NCI-H524 (cell line): ENCODE measurements around the gene NFIX.

Experiments
- DNase-seq, 2 experiments: peaks; one replicate each; lab custom pipeline; 2025; lab: John Stamatoyannopoulos, UW

The NFIX gene

DNA sequence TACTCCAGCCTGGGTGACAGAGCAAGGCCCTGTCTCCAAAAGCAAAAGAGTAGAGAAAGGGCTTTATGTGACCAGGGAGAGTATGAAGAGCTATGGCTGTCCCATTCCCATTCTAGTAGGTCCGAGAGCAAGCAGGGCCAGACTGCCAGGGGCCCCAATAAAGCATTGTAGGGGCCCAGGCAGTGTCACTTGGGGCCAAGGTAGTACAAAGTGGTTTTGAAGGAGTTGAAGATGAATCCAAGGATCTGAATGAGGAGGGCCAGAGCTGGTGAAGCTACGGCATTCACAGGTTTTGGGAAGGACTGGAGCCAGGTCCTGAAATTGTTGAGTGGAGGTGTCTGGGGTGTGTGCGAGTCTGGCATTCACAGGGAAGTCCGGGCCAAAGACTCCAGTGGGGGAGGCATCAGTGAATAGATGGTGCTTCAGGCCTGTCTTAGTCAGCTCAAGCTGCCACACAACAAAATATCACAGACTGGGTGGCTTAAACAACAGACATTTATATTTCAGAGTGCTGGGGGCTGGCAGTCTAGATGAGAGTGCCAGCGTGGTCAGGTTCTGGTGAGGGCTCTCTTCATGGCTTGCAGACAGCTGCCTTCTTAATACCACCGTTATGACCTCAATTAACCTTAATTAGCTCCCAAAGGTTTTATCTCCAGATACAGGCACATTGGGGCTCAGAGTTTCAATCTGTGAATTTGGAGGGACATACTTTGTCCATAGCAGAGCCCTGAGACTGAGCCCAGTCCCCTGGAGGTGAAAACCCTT is 132.7 kb downstream of the NFIX start:
- no peak for DNase-seq

DNA sequence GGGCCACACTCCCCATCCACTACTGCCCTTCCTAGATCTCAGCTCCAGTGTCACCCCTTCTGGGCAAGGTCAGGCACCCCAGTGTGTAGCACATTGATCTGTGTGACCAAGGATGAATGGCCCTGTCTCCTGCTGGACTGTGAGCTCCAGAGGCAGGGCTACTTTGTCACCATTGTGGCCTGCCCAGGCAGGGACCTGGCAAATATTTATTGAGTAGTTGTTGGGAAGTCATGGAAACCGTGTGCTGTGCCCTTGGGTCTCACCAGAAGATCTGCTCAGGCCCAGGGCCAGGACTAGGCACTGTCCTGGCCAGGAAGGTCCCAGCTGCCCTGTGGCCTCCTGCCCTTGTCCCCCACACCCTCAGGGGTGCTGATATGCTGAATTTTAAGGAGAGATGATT is 133.3 kb downstream of the NFIX start:
- DNase-seq = no peak

DNA sequence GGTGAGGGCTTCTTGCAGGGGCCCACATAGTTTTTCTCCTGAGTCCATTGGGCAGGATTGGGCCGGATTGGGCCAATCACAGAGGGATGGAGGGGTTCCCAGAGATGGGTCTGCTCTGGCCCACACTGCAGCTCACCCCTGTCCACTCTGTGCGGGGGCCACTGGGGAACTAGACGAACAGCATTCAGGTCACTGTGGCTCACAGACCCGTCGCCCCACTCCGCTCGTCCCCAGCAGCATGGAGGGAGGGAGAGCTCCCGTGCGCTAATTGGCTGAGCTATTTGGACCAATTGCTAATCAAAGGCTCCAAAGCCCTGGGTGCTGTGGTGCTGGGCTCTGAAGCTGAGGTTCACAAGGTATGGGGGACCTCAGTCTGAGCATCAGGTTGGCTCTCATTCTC is 134.1 kb downstream of the NFIX start:
- DNase-seq = no peak

DNA sequence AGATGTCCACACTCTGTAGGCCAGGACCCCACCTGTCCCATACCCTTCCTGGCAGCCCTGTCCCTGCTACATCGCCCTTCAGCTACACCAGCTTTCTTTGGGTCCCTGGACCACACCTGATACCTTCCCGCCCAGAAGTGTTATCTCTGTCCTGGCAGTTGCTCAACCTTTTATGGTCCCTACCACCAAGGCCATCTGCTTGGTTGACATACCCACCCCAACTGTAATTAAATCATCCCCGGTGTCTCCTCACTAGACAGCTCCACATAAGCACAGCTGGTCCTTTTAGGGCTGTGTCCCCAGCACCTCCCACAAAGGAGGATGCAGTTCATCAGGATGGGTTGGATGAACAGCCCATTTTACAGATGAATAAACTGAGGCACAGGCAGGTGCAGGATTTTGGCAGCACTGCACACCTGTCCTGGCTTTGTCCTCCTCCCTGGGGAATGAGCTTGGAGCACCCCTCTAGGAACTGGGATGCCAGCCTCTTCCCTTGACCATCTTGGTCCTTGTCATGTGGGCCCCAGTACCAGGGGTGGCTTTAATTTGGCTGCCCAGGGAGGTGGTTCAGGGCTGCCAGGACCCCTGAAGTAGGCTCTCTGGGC is 135.7 kb downstream of the NFIX start:
- no peak for DNase-seq

DNA sequence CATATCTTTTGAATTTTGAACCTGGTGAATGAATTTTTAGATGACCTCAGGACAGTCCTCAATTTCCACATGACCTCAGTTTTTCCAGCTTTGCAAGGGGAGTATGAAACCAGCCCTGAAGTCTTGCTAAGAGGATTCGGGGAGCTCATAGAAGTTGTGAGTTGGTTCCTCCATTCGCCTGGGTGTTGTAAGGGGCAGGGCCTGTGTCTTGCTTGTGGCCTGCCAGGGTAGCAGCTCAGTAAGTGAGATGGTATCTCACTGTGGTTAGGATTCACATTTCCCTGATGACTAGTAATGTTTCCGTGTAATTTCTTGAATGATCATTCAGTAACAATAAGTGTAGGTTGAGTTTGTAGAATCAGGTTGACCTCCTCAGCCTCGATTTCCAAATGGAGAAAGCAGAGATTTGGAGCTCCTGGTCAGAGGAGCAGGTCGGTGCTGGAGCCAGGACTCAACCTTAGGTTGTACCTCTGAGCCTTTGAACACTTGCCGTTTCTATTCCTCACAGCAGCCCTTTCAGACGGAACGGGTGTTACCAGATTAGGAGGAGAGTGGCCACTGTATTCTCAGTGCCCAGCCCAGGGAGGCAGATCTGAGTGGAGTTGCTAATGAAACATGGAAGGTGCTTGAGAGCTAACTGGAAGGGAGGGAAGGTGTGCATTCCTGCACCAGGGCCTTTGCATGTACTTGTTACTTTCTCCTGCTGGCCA is 137.4 kb downstream of the NFIX start:
- DNase-seq = no peak

DNA sequence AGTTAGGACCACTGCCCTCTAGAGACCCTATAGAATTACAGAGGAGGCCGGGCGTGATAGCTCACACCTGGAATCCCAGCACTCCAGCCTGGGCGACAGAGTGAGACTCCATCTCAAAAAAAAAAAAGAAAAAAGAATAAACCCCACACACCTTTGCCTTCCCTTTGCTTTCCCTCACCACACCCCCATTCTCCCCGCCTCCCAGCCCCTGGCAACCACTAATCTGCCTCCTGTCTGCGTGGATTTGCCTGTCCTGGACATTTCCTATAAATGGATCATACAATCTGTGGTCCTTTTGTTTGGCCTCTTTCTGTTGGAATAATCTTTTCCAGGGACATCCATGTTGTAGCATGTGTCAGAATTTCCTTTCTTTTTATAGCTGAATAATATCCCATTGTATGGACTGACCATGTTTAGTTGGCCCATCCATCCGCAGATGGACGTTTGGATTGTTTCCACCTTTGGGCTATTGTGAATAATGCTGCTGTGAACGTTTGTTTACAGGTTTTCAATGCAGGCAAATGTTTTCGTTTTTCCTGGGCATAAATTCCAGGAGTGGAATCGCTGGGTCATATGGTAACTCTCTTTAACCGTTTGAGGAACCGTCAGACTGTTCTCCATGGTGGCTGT is 138.1 kb downstream of the NFIX start:
- DNase-seq = no peak

DNA sequence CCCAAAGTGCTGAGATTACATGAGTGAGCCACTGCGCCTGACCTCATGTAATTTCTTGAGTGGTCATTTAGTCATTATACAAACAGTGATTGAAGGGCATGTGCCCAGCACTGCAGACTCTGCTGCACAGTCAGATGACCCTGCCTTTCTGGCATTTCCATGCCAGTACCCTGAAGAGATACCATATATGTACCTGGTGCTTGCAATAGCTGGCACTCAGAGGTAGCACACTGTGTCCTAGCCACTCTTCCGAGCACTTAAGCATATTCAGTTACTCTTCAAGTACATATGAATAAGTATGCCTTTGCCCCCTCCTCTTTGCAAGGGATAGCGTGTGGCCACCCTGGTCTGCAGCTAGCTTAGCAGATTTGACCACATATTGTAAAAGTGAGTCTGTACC is 139.4 kb downstream of the NFIX start:
- DNase-seq = no peak

DNA sequence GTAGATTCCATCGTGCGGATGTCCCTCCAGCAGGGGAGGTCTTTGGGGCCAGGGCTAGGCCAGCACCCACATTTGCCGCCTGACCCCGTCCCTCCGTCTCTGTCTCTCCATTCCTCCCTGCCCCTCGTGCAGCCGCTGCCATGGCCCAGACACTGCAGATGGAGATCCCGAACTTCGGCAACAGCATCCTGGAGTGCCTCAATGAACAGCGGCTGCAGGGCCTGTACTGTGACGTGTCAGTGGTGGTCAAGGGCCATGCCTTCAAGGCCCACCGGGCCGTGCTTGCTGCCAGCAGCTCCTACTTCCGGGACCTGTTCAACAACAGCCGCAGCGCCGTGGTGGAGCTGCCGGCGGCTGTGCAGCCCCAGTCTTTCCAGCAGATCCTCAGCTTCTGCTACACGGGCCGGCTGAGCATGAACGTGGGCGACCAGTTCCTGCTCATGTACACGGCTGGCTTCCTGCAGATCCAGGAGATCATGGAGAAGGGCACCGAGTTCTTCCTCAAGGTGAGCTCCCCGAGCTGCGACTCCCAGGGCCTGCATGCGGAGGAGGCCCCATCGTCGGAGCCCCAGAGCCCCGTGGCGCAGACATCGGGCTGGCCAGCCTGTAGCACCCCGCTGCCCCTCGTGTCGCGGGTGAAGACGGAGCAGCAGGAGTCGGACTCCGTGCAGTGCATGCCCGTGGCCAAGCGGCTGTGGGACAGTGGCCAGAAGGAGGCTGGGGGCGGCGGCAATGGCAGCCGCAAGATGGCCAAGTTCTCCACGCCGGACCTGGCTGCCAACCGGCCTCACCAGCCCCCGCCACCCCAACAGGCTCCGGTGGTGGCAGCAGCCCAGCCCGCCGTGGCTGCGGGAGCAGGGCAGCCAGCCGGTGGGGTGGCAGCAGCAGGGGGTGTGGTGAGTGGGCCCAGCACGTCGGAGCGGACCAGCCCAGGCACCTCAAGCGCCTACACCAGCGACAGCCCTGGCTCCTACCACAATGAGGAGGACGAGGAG is 140.1 kb downstream of the NFIX start:
- no peak for DNase-seq

DNA sequence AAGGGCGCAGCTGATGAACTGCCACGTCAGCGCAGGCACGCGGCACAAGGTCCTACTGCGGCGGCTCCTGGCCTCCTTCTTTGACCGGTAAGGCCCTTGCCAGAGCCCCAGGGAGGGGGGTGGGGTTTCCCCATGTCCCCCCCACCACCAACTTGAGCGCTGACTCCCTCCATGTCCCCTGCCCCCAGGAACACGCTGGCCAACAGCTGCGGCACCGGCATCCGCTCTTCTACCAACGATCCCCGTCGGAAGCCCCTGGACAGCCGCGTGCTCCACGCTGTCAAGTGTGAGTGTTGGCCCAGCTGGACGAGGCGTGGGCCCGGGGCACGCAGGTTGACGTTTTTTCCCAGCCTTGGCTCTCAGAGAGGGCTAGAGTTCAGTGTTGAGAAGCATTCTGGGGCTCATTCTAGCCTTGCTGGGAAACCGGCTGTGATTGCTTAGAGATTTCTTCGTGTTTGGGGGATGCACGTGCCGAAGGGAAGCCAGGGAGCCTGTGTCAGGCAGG is 142.1 kb downstream of the NFIX start:
- no peak for DNase-seq

DNA sequence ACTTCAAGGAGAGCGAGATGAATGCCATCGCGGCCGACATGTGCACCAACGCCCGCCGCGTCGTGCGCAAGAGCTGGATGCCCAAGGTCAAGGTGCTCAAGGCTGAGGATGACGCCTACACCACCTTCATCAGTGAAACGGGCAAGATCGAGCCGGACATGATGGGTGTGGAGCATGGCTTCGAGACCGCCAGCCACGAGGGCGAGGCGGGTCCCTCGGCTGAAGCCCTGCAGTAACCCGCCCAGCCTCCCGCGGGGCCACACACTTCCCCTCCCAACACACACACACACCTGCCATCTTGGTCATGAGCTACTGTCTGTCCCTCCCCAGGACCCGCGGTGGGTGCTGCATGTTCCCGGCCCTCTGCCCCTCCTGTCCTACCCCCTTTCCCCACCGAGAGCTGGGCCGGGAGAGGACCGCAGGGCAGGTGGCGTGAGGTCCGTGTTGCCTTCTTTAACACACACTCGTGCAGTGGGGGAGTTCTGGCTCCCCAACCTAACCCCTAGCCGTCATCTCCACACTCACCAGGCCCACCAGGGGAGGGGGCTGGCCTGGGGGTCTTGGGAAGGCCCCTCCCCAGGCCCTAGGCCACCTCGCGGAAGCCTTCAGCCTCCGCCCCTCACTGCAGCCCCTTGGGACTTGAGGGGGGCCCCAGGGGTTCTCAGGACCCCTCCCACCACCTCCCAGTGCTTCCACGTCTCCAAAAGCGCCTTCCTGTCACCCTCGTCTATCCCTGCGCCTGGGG is 143.1 kb downstream of the NFIX start:
- no peak for DNase-seq

DNA sequence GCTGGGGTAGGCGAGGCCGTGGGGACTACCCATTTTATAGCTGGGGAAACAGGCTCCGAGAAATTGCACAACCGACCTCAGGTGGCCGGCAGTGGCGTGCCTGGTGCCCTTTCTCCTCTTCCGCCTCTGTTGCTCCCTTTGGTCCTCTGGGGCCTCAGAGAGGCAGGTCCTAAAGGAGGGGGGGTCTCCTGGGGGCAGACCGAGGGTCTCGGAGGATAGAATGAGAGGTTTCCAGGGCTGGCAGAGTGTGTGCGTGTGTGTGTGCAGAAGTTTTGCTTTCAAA is 143.6 kb downstream of the NFIX start:
- DNase-seq = no peak

DNA sequence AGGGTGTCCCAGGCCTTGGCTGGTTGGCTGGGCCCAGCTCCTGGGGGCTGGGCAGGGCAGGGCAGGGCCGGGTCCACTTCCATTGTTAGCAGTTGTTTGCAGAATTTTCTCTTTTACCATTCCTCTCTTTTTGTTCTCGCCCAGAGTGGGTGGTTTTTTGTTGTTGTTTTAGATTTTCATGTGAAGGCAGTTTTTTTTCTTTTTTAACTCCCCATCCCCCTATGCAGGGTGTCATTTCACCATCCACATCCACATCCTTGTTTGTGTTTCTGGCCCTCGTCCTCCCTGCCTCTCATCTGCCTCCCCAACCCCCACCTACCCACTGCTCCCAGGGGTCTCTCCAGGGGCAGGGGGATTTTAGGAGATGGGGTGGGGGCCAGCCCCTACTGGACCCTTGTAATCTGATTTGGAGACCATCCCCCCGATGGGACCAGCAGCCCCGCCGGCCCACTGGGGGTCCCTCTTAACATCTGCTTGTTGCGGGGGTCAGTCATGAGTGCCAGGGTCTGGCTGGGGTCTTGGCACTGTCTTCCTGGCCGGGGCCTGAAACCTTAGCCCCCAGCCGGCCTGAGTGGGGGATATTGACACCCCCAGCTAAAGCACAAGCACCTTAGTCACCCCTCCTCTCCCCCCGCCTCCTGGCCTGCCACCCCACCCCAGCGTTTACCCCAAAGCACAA is 144.5 kb downstream of the NFIX start:
- DNase-seq = no peak

DNA sequence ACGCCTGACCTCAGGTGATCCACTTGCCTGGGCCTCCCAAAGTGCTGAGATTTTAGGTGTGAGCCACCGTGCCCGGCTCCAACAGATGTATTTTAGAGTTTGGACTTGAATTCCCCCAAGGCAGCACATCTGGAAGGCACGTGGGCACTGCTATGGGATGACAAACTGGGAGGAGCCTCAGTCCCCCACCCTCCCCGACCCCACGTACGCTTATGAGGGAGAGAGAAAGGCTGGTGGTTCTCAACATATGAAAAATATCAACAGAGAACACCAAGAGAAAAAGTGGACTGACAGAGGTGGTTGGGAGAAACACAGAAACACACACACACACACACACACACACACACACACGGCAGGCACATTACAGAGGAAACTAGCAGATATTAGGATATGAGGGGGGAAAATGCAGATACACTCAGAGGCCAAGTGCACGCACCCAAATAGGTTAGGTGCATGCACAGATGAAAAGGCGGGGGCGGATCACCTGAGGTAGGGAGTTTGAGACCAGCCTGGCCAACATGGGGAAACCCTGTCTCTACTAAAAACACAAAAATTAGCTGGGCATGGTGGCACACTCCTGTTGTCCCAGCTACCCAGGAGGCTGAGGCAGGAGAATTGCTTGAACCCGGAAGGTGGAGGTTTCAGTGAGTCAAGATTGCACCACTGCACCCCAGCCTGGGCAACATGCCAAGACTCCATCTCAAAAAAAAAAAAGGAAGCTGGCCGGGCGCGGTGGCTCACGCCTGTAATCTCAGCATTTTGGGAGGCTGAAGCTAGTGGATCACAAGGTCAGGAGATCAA is 151.7 kb downstream of the NFIX start:
- no peak for DNase-seq
